Activated T-cell treated with anti-CD3 and anti-CD28 coated beads for 24 hours (primary cell): ENCODE measurements around the gene NIN.
"Not testable (repeated sequence)": the region's sequence is repeated elsewhere in the genome, so short reads cannot be mapped to it uniquely, and the experiment has no call there.

Experiments
- DNase-seq: peaks from one replicate; pipeline ENCODE4 v3.0.0-alpha.2; 2020; ENCODE audit warnings: low read depth

NIN gene

DNA sequence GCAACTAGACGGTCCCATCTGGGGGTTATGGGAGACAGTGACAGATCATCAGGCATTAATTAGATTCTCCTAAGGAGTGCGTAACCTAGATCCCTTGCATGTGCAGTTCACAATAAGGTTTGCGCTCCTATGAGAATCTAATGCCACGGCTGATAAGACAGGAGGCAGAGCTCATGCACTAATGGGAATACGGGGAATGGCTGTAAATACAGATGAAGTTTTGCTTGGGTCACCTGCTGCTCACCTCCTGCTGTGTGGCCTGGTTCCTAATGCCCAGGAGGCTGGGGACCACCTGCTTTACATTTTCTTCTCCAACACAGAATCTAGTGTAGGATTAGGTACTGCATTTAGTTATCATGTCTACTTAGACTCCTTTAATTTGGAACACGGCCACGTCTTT lies 113.2 kb downstream of the NIN start:
- DNase-seq: no peak

DNA sequence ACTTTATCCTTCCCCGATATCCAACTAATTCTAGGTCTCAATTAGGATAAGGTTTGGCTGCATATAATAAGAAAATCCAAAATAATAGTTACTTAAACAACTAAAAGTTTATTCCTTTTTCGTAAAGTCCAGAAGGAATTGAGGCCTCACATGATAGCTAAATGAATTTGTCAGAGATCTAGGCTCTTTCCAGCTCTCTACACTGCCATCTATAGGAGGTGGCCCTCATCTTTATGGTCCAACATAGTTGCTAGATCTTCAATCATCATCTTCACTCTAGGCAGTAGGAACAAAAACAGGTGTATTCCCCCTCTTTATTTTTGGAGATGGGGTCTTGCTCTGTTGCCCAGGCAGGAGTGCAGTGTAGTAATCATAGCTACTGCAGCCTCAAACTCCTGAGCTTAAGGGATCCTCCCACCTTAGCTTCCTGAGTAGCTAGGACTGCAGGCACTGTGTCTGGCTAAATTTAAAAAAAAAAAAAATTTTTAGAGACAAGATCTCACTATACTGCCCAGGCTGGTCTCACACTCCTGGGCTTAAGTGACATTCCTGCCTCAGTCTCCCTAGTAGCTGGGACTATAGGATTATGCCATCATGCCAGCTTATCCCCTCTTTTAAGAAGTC lies 116.4 kb downstream of the NIN start:
- DNase-seq: no peak

DNA sequence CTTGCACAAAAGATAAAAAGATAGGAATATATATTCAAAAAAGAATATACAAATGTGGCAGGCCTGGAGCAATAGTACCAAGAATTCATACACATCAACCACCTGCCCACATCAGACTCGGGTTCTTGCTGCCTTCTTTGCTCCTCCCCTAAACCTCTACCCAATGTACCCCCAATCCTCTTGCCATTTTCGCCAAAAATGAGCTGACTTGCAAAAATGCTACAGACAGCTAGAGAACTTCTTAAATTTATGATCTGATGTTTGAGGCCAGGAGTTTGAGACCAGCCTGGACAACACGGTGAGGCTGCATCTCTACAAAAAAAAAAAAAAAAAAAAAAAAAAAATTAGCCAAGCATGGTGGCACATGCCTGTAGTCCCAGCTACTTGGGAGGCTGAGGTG lies 119.9 kb downstream of the NIN start:
- no peak for DNase-seq

DNA sequence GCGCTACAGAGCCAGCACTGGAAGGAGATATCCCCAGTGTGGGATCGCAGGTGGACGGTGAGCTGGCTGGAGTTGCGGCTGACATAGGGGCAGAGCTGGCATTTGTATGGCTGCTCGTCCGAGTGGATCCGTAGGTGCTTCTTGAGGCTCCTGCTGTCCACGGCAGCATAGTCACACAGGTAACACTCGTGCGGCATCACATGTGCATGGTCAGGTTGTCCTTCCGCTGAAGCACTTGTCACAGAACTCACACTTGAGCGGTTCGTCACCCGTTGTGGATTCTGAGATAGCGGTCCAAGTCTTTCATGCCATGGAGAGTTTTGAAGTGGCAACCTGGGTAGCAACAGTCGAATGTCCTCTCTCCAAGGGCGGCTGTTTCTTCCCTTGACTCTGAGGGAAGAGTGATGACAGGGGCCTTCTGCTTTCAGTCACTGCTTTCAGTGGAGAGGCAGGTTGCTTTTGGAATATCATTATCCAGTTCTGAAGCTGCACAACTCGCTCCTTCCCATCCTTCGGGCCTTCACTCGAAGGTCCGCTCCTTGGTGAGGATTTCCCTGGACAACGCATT lies 125.9 kb downstream of the NIN start:
- DNase-seq: no peak

DNA sequence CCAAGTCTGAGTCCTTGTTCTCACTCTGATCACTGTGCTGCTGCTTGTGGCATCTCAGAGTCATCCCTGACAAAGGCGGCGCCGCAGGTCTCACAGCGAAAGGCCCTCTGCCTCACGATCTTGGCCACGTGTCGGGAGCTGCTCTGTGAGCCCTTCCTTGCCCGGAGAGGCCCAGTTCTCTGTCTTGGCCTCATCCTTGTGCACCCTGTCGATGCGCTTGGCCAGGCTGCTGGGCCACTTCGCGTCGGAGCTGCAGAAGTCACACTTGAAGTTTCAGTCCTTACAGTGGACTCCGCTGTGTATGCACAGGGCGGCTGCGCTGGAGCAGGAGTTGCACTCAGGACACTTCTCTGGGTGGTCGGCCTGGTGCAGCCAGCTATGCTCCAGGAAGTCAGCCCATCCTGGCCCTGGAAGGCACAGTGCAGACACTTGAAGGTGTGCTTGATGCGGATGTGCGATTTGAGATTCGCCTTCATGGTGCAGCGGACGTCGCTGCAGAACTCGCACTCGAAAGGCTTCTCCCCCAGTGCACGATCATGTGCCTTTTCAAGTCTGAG lies 126.4 kb downstream of the NIN start:
- DNase-seq: no peak

DNA sequence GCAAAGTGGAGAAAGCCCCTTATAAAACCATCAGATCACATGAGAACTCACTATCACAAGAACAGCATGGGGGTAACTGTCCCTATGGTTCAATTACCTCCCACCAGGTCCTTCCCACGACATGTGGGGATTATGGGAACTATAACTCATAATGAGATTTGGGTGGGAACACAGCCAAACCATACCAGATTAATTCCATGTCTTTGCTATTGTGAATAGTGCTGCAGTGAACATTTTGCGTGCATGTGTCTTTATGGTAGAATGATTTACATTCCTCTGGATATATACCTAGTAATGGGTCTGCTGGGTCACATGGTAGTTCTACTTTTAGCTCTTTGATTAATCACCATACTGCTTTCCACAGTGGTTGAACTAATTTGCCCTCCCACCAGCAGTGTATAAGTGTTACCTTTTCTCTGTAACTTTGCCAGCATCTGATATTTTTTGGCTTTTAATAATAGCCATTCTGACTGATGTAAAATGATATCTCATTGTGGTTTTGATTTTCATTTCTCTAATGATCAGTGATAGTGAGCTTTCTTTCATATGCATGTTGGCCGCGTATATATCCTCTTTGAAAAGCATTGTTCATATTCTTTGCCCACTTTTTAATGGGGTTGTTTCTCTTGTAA lies 133.2 kb downstream of the NIN start:
- DNase-seq: no peak

DNA sequence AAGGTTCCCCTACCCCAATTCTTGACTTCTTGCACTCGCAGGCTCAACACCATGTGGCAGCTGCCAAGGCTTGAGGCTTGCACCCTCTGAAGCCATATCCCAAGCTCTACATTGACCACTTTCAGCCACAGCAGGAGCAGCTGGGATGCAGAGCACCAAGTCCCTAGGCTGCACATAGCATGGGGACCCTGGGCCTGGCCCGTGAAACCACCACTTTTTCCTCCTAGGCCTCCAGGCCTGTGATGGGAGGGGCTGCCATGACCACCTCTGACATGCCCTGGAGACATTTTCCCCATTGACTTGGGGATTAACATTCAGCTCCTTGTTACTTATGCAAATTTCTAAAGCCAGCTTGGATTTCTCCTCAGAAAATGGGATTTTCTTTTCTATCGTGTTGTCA lies 136.7 kb downstream of the NIN start:
- not testable (repeated sequence) for DNase-seq

DNA sequence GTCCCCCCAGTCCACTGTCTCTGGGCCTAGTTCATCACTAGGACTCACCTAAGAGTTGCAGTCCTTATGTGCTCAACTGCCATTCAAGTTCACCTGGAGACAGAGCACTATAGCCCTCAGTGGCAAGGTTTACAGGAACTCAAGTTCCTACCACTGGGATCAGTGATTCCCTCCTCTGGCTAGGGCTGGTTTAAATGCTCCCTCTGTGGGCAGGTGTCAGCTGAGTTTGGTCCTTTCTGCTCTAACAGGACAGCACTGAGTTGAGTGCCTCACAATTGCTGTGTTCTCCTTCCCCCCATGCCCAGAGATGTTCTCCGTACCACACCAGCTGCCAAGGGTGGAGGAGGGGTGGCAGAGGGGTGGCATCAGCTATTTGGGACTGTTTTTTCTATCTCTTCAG lies 142.1 kb downstream of the NIN start:
- no peak for DNase-seq

DNA sequence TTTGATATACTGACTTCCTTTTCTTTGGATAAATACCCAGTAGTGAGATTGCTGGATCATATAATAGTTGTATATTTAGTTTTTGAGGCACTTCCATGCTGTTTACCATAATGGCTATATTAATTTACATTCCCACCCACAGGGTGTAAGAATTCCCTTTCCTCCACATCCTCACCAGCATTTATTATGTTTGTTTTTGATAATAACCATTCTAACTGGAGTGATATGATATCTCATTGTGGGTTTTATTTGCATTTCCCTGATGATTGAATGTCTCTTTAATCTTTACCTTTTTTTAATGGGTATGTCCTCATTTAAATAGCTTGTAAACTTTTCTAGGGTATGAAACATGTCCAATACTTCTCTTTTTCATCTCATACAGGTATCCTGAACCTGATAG lies 151.3 kb downstream of the NIN start:
- DNase-seq: no peak

DNA sequence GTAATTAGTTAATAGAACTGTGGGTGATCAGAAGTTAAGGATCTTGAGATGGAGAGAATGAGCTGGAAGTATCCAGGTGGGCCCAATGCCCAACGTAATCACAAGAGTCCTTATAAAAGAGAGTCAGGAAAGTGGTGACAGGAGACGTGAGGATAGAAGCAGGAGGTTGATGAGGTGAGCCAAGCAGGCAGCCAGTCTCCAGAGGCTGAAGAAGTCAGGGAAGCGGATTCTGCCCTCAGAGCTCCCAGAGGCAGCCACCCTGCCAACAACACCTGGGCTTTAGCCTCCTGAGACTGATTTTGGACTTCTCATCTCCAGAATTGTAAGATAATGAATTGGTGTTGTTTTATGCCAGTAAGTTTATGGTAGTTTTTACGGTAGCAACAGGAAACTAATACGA lies 152.8 kb downstream of the NIN start:
- no peak for DNase-seq

DNA sequence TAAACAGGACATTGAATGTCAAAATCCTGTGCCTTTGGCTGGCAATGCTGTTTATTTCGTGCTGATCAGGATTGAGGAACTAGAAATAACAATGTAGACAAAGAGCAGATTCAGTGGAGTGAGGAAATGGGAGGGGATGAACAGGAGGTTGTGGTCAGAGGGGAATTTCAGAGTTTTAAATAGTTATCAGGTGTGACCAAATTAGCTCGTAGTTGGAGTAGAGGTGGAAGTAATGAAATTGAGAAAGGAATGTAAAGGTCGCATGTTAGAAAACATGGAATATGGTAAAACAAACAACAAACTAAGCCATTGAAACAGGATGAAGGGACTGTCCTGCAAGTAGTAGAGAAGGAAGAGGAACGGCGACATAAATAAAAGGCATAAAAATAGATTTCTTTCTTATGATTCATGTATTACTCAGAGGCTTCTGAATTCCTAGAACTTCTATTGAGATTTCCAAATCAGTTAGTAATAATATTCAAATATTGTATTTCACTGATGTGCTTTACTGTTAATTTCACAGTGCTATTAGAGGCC lies 153.4 kb downstream of the NIN start:
- no peak for DNase-seq

DNA sequence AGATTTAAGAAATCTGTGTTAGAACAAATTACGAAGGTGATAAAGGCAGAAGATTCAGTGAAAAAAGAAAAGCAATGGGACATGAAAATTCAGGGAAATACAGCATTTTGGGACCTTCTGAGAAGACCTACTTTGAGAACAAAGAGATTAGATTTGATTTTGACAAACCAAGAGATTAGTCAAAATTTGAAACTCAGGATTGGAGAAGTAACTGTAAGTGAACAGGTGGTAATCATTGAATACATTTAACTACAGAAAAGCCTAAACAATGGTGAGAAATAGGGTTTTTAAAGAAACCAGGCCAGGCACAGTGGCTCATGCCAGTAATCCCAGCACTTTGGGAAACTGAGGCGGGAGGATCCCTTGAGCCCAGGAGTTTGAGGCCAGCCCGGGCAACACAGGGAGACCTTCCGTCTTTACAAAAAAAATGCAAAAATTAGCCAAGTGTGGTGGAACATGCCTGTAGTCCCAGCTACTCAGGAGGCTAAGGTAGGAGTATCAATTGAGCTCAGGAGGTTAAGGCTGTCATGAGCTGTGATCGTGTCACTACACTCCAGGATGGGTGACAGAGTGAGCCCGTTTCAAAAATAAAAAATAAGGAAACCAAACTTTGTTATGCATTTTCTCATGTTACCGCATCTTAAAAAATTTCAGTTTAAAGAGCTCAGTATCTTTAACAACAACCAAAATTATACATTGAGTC lies 154.0 kb downstream of the NIN start:
- DNase-seq: no peak

DNA sequence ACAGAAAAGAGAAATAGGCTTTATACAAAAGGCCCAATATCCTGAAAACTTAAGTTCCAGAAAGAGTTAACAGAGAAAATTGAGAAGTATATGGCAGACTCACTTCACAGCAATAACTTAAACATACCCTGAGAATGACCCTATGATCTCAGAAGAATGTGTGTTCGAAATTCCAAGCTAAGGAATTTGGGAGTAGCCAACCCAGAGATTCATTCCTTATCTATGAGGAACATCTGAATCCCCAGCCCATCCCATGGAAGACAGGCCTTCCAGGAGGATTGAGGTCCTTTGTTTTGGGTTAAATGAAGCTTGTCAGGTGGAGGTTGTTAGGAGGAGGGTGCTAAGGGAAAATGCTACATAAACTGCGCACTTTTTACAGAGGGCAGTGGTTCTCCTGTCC lies 155.4 kb downstream of the NIN start:
- no peak for DNase-seq

DNA sequence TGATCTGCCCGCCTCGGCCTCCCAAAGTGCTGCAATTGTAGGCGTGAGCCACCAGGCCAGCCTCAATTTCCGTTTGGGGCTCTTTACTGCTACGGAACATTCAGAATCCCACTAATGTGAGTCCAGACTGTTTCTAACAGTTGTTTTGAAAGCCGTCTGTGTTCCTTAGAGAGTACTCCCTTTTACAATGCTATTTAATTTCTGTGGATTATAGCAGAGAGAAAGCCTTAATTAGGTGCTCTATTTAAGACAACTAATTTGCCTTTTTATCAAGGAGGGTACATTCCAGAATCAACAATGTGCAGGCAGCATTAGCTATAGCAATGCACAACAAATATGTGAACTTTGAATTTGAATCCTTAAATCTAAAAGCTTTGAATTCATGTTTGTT lies 160.1 kb downstream of the NIN start:
- DNase-seq: no peak

DNA sequence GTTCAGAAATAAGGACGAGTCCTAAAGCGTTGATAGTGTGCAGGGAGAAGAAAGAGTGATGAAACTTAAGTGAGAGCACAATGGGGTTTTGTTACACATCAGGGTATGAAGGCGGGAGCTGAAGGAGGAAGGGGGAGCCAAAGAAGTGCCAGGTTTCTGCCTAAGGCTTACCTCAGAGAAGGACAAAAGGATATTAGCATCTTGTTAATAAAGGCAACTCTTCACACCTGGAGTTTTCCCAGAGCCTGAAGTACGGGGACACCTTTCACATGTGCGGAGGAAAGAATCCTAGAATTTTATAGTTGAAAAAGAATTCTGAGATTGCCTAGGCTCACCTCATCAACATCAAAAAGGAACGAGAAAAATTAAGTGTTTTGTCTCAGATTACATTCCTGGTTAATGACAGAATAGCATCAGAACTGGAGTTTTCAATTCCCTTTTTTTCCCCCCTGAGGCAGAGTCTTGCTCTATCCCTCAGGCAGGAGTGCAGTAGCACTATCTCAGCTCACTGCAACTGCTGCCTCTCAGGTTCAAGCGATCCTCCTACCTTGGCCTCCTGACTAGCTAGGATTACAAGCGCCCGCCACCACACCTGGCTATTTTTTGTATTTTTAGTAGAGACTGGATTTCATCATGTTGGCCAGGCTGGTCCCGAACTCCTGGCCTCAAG lies 160.6 kb downstream of the NIN start:
- DNase-seq: no peak
